GM21515 (cell line): Measurements from ENCODE around the gene CBFA2T3.
"Not testable (repeated sequence)": the region's sequence is repeated elsewhere in the genome, so short reads cannot be mapped to it uniquely, and the experiment has no call there.

ENCODE experiments used
- ATAC-seq: cut with Tn5 transposase; IDR thresholded peaks from one replicate; pipeline ENCODE4 v1.9.1; 2021; ENCODE audit not compliant: unreplicated experiment

The CBFA2T3 gene

GRCh38 chr16:88977018-88977811 lies at the start of gene CBFA2T3:
Gene CBFA2T3, minus strand, starts transcription at chr16:88977207. Its CDS starts 400 bp downstream, at chr16:88976807.
- no peak for ATAC-seq

GRCh38 chr16:89026121-89026612 lies 49.2 kb upstream of the CBFA2T3 start:
- no peak for ATAC-seq

GRCh38 chr16:89025636-89026035 lies 48.6 kb upstream of the CBFA2T3 start:
- no peak for ATAC-seq

- no peak for ATAC-seq
Measured at GRCh38 chr16:89024546-89025060, 47.6 kb upstream of the CBFA2T3 start.

- no peak for ATAC-seq
Measured at GRCh38 chr16:89023621-89024511, 46.9 kb upstream of the CBFA2T3 start.

GRCh38 chr16:89023151-89023551 lies 46.1 kb upstream of the CBFA2T3 start:
- ATAC-seq: no peak

- no peak for ATAC-seq
Measured at GRCh38 chr16:89022051-89022836, 45.2 kb upstream of the CBFA2T3 start.

GRCh38 chr16:89020925-89021595 lies 44.1 kb upstream of the CBFA2T3 start:
- no peak for ATAC-seq

- no peak for ATAC-seq
Measured at GRCh38 chr16:89020068-89020924, 43.3 kb upstream of the CBFA2T3 start.

GRCh38 chr16:89019511-89019910 lies 42.5 kb upstream of the CBFA2T3 start:
- ATAC-seq: no peak

- ATAC-seq: no peak
Measured at GRCh38 chr16:89018282-89019158, 41.5 kb upstream of the CBFA2T3 start.

GRCh38 chr16:89017543-89018281 lies 40.7 kb upstream of the CBFA2T3 start:
- no peak for ATAC-seq

- ATAC-seq: not testable (repeated sequence)
Measured at GRCh38 chr16:89016561-89016960, 39.6 kb upstream of the CBFA2T3 start.

- no peak for ATAC-seq
Measured at GRCh38 chr16:89015271-89015859, 38.4 kb upstream of the CBFA2T3 start.

GRCh38 chr16:89014403-89015230 lies 37.6 kb upstream of the CBFA2T3 start:
- ATAC-seq: no peak

- ATAC-seq: no peak
Measured at GRCh38 chr16:89013692-89014402, 36.8 kb upstream of the CBFA2T3 start.
